Measurements from ENCODE around the gene USP53. TPM values are rescaled to one million over a fixed set of nuclear protein-coding genes. Genes with fewer than 3 reads are reported as not detected.

USP53 gene
- total and polyA plus RNA-seq, 2 donors (not counting 3 experiments of a cell fraction or from before 2014, with no cell fraction given): 7.8 to 22.8 TPM

DNA sequence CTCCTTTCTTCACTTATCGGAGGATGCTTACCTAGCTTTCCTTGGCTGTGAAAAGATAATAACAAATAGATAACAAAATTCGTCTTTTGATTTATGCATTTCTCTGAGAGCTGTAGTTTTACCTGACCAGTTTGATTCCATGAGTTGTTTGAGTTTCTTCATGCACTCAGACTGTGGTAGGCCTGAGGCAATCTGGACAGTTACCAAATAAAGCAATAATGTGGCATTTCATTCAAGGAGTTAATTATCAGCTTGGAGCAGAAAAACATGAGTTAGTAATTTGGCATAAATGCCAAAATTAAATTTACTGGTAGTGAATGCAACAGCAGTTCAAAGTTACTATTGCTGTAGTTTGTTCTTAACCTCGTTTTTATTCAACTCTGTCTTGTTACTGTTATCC, 56.0 kb downstream of the USP53 start:
- intact Hi-C loops (cut with micrococcal nuclease): no loop called here
- Histone ChIP-seq H3K9me1 (replicated peaks; ENCODE audit: control insufficient read depth, extremely low read depth, insufficient read depth, low read length) (peaks cover 2% of the 10 kb centered on the region), H3K27me3 (ENCODE audit: control insufficient read depth in 2 of 2, insufficient read depth in 2 of 2, low read length in 2 of 2) (no peaks in the 10 kb centered on the region), H3K36me3 (ENCODE audit: control insufficient read depth in 2 of 2, extremely low read depth in 1 of 2, insufficient read depth in 2 of 2, low read length in 2 of 2) (peaks cover 3 to 25% of the 10 kb centered on the region in 2 experiments), H4K20me1 (replicated peaks; ENCODE audit: control insufficient read depth, extremely low read depth, insufficient read depth, low read length) (no peaks in the 10 kb centered on the region), H3K27ac (ENCODE audit: insufficient read depth, low read depth, low read length) (no peak overlapping the region), H3K9ac (replicated peaks; ENCODE audit: extremely low read depth, insufficient read depth, low read length) (no peak overlapping the region), H3K4me1 (ENCODE audit: control insufficient read depth, extremely low read depth, insufficient read depth, low read length) (peaks cover 13% of the 10 kb centered on the region), H3K9me3 (replicated peaks; ENCODE audit: control insufficient read depth, insufficient read depth, low read length) (no peaks in the 10 kb centered on the region), H3K4me3 (replicated peaks in 1 of 3; ENCODE audit: insufficient read depth in 1 of 3, low read depth in 1 of 3, low read length in 3 of 3) (no peak overlapping the region), H2AFZ (ENCODE audit: low read depth, low read length) (no peak overlapping the region), H3K79me2 (ENCODE audit: control insufficient read depth, insufficient read depth, low read length) (no peaks in the 10 kb centered on the region), H3K4me2 (ENCODE audit: insufficient read depth, low read length) (no peak overlapping the region)
- FAIRE-seq: no peak
- dilution Hi-C loops (cut with MboI; ENCODE audit: extremely low pct_ligation_motif_present, low sequenced_read_pairs): no loop called here
- ChIA-PET CTCF (no interaction called here), POLR2A (no interaction called here)
- no peak for TF ChIP-seq JUN (IDR thresholded peaks at IDR 0.05; ENCODE audit: borderline replicate concordance, insufficient read depth, insufficient read length, low read depth)
- DNase-seq (ENCODE audit: low read depth, low spot score): no peak
- BruUV-seq (replicated peaks): no TSS peak

DNA sequence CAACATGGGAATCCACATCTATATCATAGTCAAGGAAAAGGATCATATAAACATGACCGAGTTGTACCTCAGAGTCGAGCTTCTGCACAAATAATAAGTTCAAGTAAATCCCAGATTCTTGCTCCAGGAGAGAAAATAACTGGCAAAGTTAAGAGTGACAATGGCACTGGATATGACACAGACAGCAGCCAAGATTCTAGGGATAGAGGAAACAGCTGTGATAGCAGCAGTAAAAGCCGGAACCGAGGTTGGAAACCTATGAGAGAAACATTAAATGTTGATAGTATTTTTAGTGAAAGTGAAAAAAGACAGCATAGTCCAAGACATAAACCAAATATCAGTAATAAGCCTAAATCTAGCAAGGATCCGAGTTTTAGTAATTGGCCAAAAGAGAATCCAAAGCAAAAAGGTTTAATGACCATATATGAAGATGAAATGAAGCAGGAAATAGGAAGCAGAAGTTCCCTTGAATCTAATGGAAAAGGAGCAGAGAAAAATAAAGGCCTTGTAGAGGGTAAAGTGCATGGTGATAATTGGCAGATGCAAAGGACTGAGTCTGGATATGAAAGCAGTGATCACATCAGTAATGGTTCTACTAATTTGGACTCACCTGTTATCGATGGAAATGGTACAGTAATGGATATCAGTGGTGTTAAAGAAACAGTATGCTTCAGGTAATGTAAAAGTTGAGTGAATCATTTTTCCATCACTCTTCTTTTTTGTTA, 59.0 kb downstream of the USP53 start:
- DNase-seq (ENCODE audit: low read depth, low spot score) (peak; percentile 82), FAIRE-seq (peak; percentile 26)
- no peaks in the 10 kb centered on the region for H3K27me3 ChIP-seq (ENCODE audit: control insufficient read depth in 2 of 2, insufficient read depth in 2 of 2, low read length in 2 of 2)
- no peak overlapping the region for H2AFZ ChIP-seq (ENCODE audit: low read depth, low read length)
- H3K9me3 ChIP-seq (replicated peaks; ENCODE audit: control insufficient read depth, insufficient read depth, low read length): no peaks in the 10 kb centered on the region
- H4K20me1 ChIP-seq (replicated peaks; ENCODE audit: control insufficient read depth, extremely low read depth, insufficient read depth, low read length): no peaks in the 10 kb centered on the region
- intact Hi-C loops (cut with micrococcal nuclease): loop anchor here (10.0 kb wide), 1 partner anchor 1243 kb away; no protein-coding TSS in a partner anchor
- TF ChIP-seq POLR2A (IDR thresholded peaks at IDR 0.05; ENCODE audit: low read depth, low read length) (no peak), POLR2AphosphoS5 (IDR thresholded peaks at IDR 0.05; ENCODE audit: insufficient read depth, low read depth, low read length) (no peak), FOS (IDR thresholded peaks at IDR 0.05; ENCODE audit: borderline replicate concordance, insufficient read depth, low read length) (no peak), GATA2 (IDR thresholded peaks at IDR 0.05; ENCODE audit: insufficient read depth, insufficient read length, low read depth, low read length) (no peak), MYC (IDR thresholded peaks at IDR 0.05; ENCODE audit: low read depth, low read length) (no peak), EZH2 (IDR thresholded peaks at IDR 0.05; ENCODE audit: borderline replicate concordance, low read depth, low read length, severe bottlenecking) (no peak), JUN (IDR thresholded peaks at IDR 0.05; ENCODE audit: borderline replicate concordance, insufficient read depth, insufficient read length, low read depth) (no peak)
- TF ChIP-seq, protein P1, sequence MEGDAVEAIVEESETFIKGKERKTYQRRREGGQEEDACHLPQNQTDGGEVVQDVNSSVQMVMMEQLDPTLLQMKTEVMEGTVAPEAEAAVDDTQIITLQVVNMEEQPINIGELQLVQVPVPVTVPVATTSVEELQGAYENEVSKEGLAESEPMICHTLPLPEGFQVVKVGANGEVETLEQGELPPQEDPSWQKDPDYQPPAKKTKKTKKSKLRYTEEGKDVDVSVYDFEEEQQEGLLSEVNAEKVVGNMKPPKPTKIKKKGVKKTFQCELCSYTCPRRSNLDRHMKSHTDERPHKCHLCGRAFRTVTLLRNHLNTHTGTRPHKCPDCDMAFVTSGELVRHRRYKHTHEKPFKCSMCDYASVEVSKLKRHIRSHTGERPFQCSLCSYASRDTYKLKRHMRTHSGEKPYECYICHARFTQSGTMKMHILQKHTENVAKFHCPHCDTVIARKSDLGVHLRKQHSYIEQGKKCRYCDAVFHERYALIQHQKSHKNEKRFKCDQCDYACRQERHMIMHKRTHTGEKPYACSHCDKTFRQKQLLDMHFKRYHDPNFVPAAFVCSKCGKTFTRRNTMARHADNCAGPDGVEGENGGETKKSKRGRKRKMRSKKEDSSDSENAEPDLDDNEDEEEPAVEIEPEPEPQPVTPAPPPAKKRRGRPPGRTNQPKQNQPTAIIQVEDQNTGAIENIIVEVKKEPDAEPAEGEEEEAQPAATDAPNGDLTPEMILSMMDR (IDR thresholded peaks at IDR 0.05; ENCODE audit: extremely low read depth in 1 of 2, insufficient read depth in 1 of 2, low read depth in 1 of 2, low read length in 2 of 2): no peak
- TF ChIP-seq, protein P2, sequence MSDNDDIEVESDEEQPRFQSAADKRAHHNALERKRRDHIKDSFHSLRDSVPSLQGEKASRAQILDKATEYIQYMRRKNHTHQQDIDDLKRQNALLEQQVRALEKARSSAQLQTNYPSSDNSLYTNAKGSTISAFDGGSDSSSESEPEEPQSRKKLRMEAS (IDR thresholded peaks at IDR 0.05; ENCODE audit: insufficient read depth, insufficient read length): no peak
- no peak overlapping the region for H3K4me3 ChIP-seq (replicated peaks in 1 of 3; ENCODE audit: insufficient read depth in 1 of 3, low read depth in 1 of 3, low read length in 3 of 3)
- H3K27ac ChIP-seq (ENCODE audit: insufficient read depth, low read depth, low read length): peak overlapping the region; percentile 38
- ChIA-PET POLR2A (no interaction called here), CTCF (no interaction called here)
- dilution Hi-C loops (cut with MboI; ENCODE audit: extremely low pct_ligation_motif_present, low sequenced_read_pairs): no loop called here
- no TSS peak for BruUV-seq (replicated peaks)
- peaks cover 13% of the 10 kb centered on the region for H3K4me1 ChIP-seq (ENCODE audit: control insufficient read depth, extremely low read depth, insufficient read depth, low read length)
- H3K4me2 ChIP-seq (ENCODE audit: insufficient read depth, low read length): peak overlapping the region; percentile 42
- no peak overlapping the region for H3K9ac ChIP-seq (replicated peaks; ENCODE audit: extremely low read depth, insufficient read depth, low read length)
- no peaks in the 10 kb centered on the region for H3K9me1 ChIP-seq (replicated peaks; ENCODE audit: control insufficient read depth, extremely low read depth, insufficient read depth, low read length)
- H3K36me3 ChIP-seq (ENCODE audit: control insufficient read depth in 2 of 2, extremely low read depth in 1 of 2, insufficient read depth in 2 of 2, low read length in 2 of 2): peaks cover 3 to 16% of the 10 kb centered on the region in 2 experiments
- no peaks in the 10 kb centered on the region for H3K79me2 ChIP-seq (ENCODE audit: control insufficient read depth, insufficient read depth, low read length)
